LNCaP clone FGC (cell line): ENCODE data around the gene CNTN5.
"Not testable (repeated sequence)": the region's sequence is repeated elsewhere in the genome, so short reads cannot be mapped to it uniquely, and the experiment has no call there.

Source experiments
- DNase-seq: peaks from one replicate; pipeline ENCODE4 v3.0.0-alpha.2; 2011; ENCODE audit warnings: low read depth
- H3K4me3 ChIP-seq: 2 replicates; pipeline ENCODE4 v1.5.1; 2011; ENCODE audit warnings: mild to moderate bottlenecking, low read depth, low read length, control low read depth
- TF ChIP-seq, protein P1 (sequence below): IDR thresholded peaks from 2 replicates; pipeline ENCODE4 v1.5.1; 2012; ENCODE audit warnings: mild to moderate bottlenecking; ENCODE audit not compliant: control insufficient read depth, insufficient read depth; ENCODE audit errors: extremely low read depth

Gene CNTN5

DNA sequence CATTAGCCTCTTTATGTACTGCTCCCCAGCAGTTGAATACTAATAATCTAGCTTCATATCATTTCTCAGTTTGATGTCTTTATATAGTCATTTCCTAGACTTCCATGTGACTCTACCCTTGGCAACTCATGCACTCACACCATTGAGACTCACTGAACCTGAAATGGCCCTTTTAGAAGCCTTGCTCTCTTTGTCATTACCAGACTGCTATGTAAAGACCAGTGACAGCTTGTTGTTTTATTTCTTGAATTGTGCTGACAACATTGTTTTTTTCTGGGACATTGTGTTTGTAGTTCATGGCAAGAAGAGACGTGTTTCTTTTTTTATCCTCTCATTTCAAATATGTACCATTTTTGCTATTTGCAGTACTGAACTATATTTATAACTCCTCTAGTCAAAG, 256.5 kb downstream of the CNTN5 start:
- H3K4me3 ChIP-seq, result no peak overlapping the region
- no peak for DNase-seq
- TF ChIP-seq, protein P1, sequence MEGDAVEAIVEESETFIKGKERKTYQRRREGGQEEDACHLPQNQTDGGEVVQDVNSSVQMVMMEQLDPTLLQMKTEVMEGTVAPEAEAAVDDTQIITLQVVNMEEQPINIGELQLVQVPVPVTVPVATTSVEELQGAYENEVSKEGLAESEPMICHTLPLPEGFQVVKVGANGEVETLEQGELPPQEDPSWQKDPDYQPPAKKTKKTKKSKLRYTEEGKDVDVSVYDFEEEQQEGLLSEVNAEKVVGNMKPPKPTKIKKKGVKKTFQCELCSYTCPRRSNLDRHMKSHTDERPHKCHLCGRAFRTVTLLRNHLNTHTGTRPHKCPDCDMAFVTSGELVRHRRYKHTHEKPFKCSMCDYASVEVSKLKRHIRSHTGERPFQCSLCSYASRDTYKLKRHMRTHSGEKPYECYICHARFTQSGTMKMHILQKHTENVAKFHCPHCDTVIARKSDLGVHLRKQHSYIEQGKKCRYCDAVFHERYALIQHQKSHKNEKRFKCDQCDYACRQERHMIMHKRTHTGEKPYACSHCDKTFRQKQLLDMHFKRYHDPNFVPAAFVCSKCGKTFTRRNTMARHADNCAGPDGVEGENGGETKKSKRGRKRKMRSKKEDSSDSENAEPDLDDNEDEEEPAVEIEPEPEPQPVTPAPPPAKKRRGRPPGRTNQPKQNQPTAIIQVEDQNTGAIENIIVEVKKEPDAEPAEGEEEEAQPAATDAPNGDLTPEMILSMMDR, result no peak

DNA sequence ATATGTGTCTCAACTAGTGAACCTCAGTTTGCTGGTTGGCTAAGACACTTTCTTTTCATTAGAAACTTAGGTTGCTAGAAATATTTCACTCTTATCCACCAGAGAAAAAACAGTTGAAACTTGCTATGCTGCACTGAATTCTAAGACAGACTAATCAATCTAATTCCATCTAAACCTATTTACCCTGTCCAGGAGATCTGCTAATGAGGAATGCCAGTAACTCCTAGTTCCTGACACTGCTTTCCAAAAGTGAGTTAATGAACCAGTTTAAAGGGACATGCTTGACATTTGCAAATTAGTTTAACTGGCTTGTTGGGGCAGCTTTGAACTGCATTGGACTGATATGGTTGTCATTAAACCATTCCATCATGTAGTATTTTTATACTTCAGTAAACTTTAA, 258.5 kb downstream of the CNTN5 start:
- DNase-seq, result no peak
- TF ChIP-seq, protein P1, result no peak
- no peak overlapping the region for H3K4me3 ChIP-seq

DNA sequence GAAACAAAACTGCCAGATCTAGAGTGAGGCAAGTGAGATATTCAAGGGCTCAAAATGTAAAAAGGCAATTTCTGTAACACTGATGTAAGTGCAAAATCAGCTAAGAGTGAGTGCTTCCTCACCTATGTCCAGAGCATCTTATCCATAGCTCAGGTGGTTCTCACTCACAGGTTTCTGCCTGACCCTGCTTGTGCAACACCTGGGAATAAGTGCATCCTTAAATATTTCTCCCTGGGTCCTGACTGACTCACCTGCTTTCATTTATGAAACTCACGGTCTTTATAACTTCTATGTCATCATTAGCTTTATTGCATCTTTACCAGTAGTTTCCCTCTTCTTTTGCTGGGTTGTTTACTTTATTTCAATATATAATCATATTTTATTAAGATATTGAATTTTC, 260.6 kb downstream of the CNTN5 start:
- no peak overlapping the region for H3K4me3 ChIP-seq
- DNase-seq, result no peak

DNA sequence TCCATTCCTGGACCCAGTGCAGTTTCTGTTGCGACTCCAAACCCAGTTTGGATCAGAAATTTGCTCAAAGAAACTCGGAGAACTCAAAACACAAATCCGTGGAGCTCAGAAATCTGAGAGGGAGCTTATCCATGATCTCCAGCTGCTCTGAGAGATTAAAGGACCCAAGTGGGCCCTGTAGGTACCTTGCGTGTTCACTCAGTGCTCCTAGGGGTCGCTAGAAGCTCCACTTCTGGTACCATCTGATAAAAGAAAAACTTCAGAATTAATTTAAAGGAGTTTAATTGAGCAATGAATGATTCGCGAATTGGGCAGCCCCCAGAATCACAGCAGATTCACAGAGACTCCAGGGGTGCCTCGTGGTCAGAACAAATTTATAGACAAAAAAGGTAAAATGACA, 277.2 kb downstream of the CNTN5 start:
- not testable (repeated sequence) for H3K4me3 ChIP-seq, DNase-seq

More for the DNA sequence above, 260.6 kb downstream of the CNTN5 start:
- TF ChIP-seq, protein P1, result no peak

DNA sequence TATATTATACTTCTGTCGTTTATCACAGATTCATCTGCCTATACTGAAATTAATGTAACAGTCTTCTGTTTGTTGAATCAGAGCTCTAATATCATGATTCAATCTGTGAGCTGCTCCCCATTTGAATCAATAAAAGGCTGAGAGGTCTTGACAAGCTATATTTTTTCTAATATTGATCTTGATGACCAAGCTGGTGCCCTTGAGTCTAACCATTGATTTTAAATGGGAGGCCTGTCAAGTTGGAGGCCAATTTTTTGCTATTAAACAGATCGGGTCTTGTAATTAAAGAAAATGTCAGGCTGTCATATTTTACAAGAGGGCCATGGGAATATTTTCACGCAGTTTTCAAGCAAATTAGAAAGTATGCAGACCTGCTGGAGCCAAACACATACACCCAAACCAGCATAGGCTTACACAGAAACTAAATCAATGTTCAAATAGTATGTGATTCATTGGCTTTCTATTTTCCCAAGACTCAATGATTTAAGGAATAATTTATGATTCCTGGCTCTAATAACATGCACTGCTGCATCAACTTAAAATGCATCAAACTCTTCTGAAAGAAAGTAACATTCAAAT, 286.9 kb downstream of the CNTN5 start:
- no peak for DNase-seq
- TF ChIP-seq, protein P1, result no peak
- H3K4me3 ChIP-seq, result no peak overlapping the region

DNA sequence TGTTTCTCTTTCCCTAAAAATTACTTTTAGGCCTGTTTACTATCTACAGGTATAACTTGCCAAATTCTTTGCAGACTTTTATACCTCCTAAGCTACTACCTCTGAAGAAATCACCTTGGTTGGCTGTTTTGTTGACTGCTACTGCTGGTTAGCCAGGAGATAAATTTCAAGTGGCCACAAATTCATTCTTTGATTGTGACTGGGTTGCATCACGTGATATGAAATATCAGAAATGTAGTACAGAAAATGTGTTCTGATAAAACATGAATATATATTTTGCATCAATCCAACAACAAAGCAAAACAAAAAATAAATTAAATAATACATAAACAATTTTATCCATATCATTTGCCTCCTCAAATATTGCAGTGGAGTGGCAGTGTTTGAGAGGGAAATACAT, 291.1 kb downstream of the CNTN5 start:
- no peak overlapping the region for H3K4me3 ChIP-seq
- no peak for DNase-seq
- TF ChIP-seq, protein P1, result no peak

DNA sequence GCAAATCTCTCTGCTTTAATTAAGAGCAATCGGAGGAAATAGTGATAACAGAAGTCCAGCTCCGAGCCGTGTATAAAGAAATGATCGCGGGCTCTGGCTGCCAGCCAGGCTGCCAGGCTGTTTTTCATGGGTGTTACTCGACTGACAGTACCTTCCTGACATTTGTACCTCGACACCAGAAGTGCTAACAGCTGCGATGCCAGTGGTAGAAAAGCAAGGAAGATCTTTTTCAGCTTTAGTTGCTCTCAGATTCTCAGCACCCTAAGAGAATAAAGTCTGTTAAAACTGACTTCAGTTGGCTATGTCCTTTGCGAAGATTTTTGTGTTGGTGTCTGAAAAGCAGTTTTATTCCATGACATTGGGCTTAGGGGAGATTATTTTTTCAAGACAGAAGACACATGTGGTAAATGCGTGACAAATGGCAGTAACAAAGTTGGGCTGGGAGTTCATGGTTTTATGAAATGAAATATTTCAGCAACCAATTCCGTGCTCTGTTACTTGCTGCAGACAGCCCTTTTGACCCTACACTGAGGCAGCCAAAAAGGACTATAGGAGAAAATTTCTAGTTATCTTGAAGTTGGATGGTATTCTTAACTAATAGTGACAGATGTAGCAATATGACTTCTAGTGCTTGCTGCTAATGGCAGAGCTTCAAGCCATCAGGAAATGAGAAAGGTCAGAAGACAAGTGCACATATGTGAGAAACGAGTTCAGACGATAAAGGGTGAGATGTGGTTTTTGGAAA, 296.2 kb downstream of the CNTN5 start:
- TF ChIP-seq, protein P1, result no peak
- H3K4me3 ChIP-seq, result no peak overlapping the region
- no peak for DNase-seq
